Neural cell (in vitro differentiated cells): ENCODE measurements around the gene KRTAP8-1. TPM values are rescaled to one million over a fixed set of nuclear protein-coding genes. Genes with fewer than 3 reads are reported as not detected.

ENCODE experiments used
- H2AFZ ChIP-seq: fragments of 200-600, 300-800 bp; sonication (generic), shearing (Covaris generic); 2 replicates; pipeline ENCODE4 v1.6.0; 2014; ENCODE audit warnings: low read depth, mild to moderate bottlenecking, antibody characterized with exemption, low read length, moderate library complexity
- H3F3A ChIP-seq: fragments of 200-600 bp; shearing (Covaris generic); 2 replicates; pipeline ENCODE4 v1.6.1; 2016; ENCODE audit warnings: mild to moderate bottlenecking, moderate library complexity, mixed read lengths, antibody characterized with exemption, low read length; ENCODE audit not compliant: insufficient read depth, poor library complexity, severe bottlenecking
- H3K27ac ChIP-seq: fragments of 200-600, 300-800 bp; sonication (generic), shearing (Covaris generic); 2 replicates; pipeline ENCODE4 v1.5.1; 2014; ENCODE audit warnings: mild to moderate bottlenecking, low read length, moderate library complexity
- H3K27me3 ChIP-seq: fragments of 300-800, 200-600 bp; sonication (generic), shearing (Covaris generic); 2 replicates; pipeline ENCODE4 v1.6.0; 2014; ENCODE audit warnings: mild to moderate bottlenecking, low read depth, low read length, moderate library complexity; ENCODE audit not compliant: insufficient read depth
- H3K36me3 ChIP-seq: fragments of 300-800, 200-600 bp; sonication (generic), shearing (Covaris generic); 2 replicates; pipeline ENCODE4 v1.5.1; 2014; ENCODE audit warnings: mild to moderate bottlenecking, antibody characterized with exemption, low read length, moderate library complexity; ENCODE audit not compliant: insufficient read depth
- H3K4me2 ChIP-seq: fragments of 300-800, 200-600 bp; sonication (generic), shearing (Covaris generic); 2 replicates; pipeline ENCODE4 v1.6.0; 2014; ENCODE audit warnings: mild to moderate bottlenecking, low read length
- H3K4me3 ChIP-seq: fragments of 300-800, 200-600 bp; sonication (generic), shearing (Covaris generic); 2 replicates; pipeline ENCODE4 v1.5.1; 2014; ENCODE audit warnings: mild to moderate bottlenecking, low read length, moderate library complexity
- H3K79me2 ChIP-seq: fragments of 200-600 bp; shearing (Covaris generic); replicated peaks from 2 replicates; pipeline ENCODE4 v1.6.0; 2014; ENCODE audit warnings: mild to moderate bottlenecking, low read length, moderate library complexity; ENCODE audit not compliant: insufficient read depth
- H3K9ac ChIP-seq: fragments of 300-800, 200-600 bp; sonication (generic), shearing (Covaris generic); 2 replicates; pipeline ENCODE4 v1.6.1; 2016; ENCODE audit warnings: mild to moderate bottlenecking, low read length, mixed read lengths
- H3K9me2 ChIP-seq: fragments of 200-600 bp; shearing (Covaris generic); 2 replicates; pipeline ENCODE4 v1.6.1; 2016; ENCODE audit warnings: mild to moderate bottlenecking, low read length, mixed read lengths; ENCODE audit not compliant: insufficient read depth
- H3K9me3 ChIP-seq: fragments of 200-600, 300-800 bp; sonication (generic), shearing (Covaris generic); 2 replicates; pipeline ENCODE4 v1.6.1; 2016; ENCODE audit warnings: mild to moderate bottlenecking, mixed run types, low read length, moderate library complexity, mixed read lengths
- H4K20me1 ChIP-seq: fragments of 200-600 bp; shearing (Covaris generic); 2 replicates; pipeline ENCODE4 v1.6.1; 2016; ENCODE audit warnings: mild to moderate bottlenecking, mixed run types; ENCODE audit not compliant: insufficient read depth
- EP300 ChIP-seq: fragments of 450-650 bp; conservative IDR thresholded peaks from 2 replicates; pipeline ENCODE4 v1.6.1; 2014; ENCODE audit warnings: antibody characterized with exemption, mild to moderate bottlenecking, moderate library complexity; ENCODE audit not compliant: poor library complexity, severe bottlenecking
- EZH2 ChIP-seq: fragments of 200-600, 300-800 bp; shearing (Covaris generic), sonication (generic); IDR thresholded peaks from 2 replicates; pipeline ENCODE4 v1.6.1; 2014; ENCODE audit warnings: antibody characterized with exemption, low read length, borderline replicate concordance, mild to moderate bottlenecking; ENCODE audit not compliant: insufficient read depth, poor library complexity, severe bottlenecking
- MXI1 ChIP-seq: fragments of 450-650 bp; conservative IDR thresholded peaks from 2 replicates; pipeline ENCODE4 v1.6.1; 2014; ENCODE audit warnings: antibody characterized with exemption, mild to moderate bottlenecking; ENCODE audit not compliant: poor library complexity, severe bottlenecking
- POLR2AphosphoS5 ChIP-seq: IDR thresholded peaks from 2 replicates; pipeline ENCODE4 v1.6.1; 2012
- RAD21 ChIP-seq: fragments of 450-650 bp; conservative IDR thresholded peaks from 2 replicates; pipeline ENCODE4 v1.6.1; 2014; ENCODE audit warnings: antibody characterized with exemption, mild to moderate bottlenecking, moderate library complexity
- SMC3 ChIP-seq: fragments of 450-650 bp; conservative IDR thresholded peaks from 2 replicates; pipeline ENCODE4 v1.6.1; 2014; ENCODE audit warnings: antibody characterized with exemption, mild to moderate bottlenecking, moderate library complexity; ENCODE audit not compliant: poor library complexity
- TAF1 ChIP-seq: IDR thresholded peaks from 2 replicates; pipeline ENCODE4 v1.6.1; 2012; ENCODE audit warnings: low read depth
- polyA plus RNA-seq: library from polyadenylated mRNA; depleted of rRNA; stranded (reverse); fragments of >200 nt; gene quantifications from 2 replicates; pipeline ENCODE4 v1.2.3, GENCODE V29; 2014
- small RNA-seq, 3 experiments: library from RNA; depleted of rRNA; stranded (forward); fragments of <200 nt; gene quantifications; one replicate each; pipeline ENCODE3, GENCODE V24; 2012
- TF ChIP-seq, protein P1 (sequence below): IDR thresholded peaks from 2 replicates; pipeline ENCODE4 v1.6.1; 2012; ENCODE audit warnings: borderline replicate concordance
- TF ChIP-seq, protein P2 (sequence below): fragments of 450-650 bp; IDR thresholded peaks from 2 replicates; pipeline ENCODE4 v1.5.1; 2014; ENCODE audit warnings: antibody characterized with exemption, mild to moderate bottlenecking, moderate library complexity; ENCODE audit not compliant: poor library complexity, severe bottlenecking

The KRTAP8-1 gene
- polyA plus RNA-seq, 1 donor from 2014 or later = not detected

DNA sequence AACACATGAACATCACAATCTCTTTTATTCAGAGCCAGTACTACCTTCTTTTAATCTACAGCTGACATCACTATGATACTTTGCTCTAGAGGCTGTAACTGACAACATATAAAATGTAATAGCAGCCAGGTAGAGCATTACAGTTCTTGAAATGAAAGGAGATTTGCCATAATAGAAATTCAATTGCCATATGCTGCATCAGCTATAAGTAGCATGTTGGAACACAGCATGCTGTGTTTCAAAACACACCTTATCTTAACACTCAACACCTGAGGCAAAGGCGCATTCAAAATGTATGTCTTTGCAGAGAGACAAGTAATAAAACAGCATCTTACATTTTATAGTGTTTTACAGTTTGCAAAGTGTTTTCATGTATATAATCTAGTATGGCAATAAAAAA lies 33.8 kb downstream of the KRTAP8-1 start:
- Histone ChIP-seq H3K4me2 (no peak overlapping the region), H3K27me3 (no peaks in the 10 kb centered on the region), H3K9me3 (no peaks in the 10 kb centered on the region), H3K9ac (no peak overlapping the region), H3K36me3 (no peaks in the 10 kb centered on the region), H4K20me1 (no peaks in the 10 kb centered on the region), H3K4me3 (no peak overlapping the region), H3K79me2 (no peaks in the 10 kb centered on the region), H3F3A (no peaks in the 10 kb centered on the region), H3K27ac (no peak overlapping the region), H2AFZ (no peak overlapping the region), H3K9me2 (no peaks in the 10 kb centered on the region)
- TF ChIP-seq EZH2 (no peak), SMC3 (peak; percentile 11), EP300 (peak; percentile 55), POLR2AphosphoS5 (peak; percentile 97), MXI1 (no peak), RAD21 (peak; percentile 18), TAF1 (no peak)
- TF ChIP-seq, protein P1, sequence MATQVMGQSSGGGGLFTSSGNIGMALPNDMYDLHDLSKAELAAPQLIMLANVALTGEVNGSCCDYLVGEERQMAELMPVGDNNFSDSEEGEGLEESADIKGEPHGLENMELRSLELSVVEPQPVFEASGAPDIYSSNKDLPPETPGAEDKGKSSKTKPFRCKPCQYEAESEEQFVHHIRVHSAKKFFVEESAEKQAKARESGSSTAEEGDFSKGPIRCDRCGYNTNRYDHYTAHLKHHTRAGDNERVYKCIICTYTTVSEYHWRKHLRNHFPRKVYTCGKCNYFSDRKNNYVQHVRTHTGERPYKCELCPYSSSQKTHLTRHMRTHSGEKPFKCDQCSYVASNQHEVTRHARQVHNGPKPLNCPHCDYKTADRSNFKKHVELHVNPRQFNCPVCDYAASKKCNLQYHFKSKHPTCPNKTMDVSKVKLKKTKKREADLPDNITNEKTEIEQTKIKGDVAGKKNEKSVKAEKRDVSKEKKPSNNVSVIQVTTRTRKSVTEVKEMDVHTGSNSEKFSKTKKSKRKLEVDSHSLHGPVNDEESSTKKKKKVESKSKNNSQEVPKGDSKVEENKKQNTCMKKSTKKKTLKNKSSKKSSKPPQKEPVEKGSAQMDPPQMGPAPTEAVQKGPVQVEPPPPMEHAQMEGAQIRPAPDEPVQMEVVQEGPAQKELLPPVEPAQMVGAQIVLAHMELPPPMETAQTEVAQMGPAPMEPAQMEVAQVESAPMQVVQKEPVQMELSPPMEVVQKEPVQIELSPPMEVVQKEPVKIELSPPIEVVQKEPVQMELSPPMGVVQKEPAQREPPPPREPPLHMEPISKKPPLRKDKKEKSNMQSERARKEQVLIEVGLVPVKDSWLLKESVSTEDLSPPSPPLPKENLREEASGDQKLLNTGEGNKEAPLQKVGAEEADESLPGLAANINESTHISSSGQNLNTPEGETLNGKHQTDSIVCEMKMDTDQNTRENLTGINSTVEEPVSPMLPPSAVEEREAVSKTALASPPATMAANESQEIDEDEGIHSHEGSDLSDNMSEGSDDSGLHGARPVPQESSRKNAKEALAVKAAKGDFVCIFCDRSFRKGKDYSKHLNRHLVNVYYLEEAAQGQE = no peak
- TF ChIP-seq, protein P2, sequence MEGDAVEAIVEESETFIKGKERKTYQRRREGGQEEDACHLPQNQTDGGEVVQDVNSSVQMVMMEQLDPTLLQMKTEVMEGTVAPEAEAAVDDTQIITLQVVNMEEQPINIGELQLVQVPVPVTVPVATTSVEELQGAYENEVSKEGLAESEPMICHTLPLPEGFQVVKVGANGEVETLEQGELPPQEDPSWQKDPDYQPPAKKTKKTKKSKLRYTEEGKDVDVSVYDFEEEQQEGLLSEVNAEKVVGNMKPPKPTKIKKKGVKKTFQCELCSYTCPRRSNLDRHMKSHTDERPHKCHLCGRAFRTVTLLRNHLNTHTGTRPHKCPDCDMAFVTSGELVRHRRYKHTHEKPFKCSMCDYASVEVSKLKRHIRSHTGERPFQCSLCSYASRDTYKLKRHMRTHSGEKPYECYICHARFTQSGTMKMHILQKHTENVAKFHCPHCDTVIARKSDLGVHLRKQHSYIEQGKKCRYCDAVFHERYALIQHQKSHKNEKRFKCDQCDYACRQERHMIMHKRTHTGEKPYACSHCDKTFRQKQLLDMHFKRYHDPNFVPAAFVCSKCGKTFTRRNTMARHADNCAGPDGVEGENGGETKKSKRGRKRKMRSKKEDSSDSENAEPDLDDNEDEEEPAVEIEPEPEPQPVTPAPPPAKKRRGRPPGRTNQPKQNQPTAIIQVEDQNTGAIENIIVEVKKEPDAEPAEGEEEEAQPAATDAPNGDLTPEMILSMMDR = no peak

DNA sequence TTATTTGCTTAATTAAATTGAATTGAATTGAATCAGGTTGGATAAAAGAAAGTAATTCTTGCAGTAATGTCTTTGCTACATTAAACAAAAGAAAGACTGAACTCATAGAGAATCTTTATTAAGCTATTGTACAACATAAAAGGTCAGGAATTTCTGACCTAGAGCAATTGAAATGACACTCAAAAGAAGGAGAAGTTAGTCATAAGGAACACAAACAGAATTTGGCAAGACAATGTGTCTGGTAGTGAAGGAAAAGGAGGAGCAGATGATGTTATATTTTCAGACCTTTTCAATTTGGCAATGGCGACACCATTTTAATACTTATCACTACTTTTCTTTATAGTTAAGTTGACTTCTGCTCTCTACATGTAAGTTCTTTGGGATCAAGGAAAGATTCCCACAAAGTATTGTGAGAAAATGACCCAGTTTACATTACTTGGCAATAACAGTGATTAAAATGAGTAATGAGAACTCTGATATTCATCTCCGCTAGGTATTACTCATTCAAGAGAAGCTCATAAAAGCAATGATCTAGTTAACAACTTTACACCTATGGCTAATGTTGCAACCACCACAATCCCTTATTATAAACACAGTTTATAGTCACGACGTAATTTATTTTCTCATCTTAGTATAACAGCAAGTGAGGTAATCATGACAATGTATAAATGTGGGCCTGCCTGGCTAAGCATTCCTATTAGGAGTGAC lies 43.2 kb downstream of the KRTAP8-1 start:
- Histone ChIP-seq H3K36me3 (no peaks in the 10 kb centered on the region), H2AFZ (no peak overlapping the region), H3F3A (no peaks in the 10 kb centered on the region), H3K27me3 (no peaks in the 10 kb centered on the region), H3K27ac (no peak overlapping the region), H3K9me2 (no peaks in the 10 kb centered on the region), H3K4me2 (no peak overlapping the region), H4K20me1 (no peaks in the 10 kb centered on the region), H3K9me3 (no peaks in the 10 kb centered on the region), H3K79me2 (no peaks in the 10 kb centered on the region), H3K4me3 (no peak overlapping the region), H3K9ac (no peak overlapping the region)
- no peak for TF ChIP-seq RAD21

Small RNAs within 50 kb of the gene (small RNA-seq; reads per million reads assigned to genes)
- gene AP000244.1 (0 reads per million in 3 experiments), gene KRTAP8-2P (0 reads per million in 3 experiments), gene KRTAP8-3P (0 reads per million in 3 experiments)

Other genes starting within 250 kb of the KRTAP8-1 start
- not detected in 2 replicates for gene KRTAP22-2, start 222.9 kb downstream of the KRTAP8-1 start, polyA plus RNA-seq
- not detected in 2 replicates for gene KRTAP6-3, start 220.8 kb downstream of the KRTAP8-1 start, polyA plus RNA-seq
- not detected in 2 replicates for gene KRTAP6-2, start 214.4 kb downstream of the KRTAP8-1 start, polyA plus RNA-seq
- gene KRTAP22-1, start 212.2 kb downstream of the KRTAP8-1 start, polyA plus RNA-seq = not detected in 2 replicates
- not detected in 2 replicates for gene KRTAP6-1, start 199.3 kb downstream of the KRTAP8-1 start, polyA plus RNA-seq
- gene KRTAP20-1, start 196.8 kb downstream of the KRTAP8-1 start, polyA plus RNA-seq = not detected in 2 replicates
- gene KRTAP20-4, start 192.6 kb downstream of the KRTAP8-1 start, polyA plus RNA-seq = not detected in 2 replicates
- not detected in 2 replicates for gene KRTAP20-2, start 178.1 kb downstream of the KRTAP8-1 start, polyA plus RNA-seq
- gene KRTAP20-3, start 170.4 kb downstream of the KRTAP8-1 start, polyA plus RNA-seq = not detected in 2 replicates
- not detected in 2 replicates for gene KRTAP21-3, start 94.5 kb downstream of the KRTAP8-1 start, polyA plus RNA-seq
- gene KRTAP21-2, start 66.0 kb downstream of the KRTAP8-1 start, polyA plus RNA-seq = not detected in 2 replicates
- not detected in 2 replicates for gene KRTAP21-1, start 57.8 kb downstream of the KRTAP8-1 start, polyA plus RNA-seq
- gene KRTAP7-1, start 16.5 kb upstream of the KRTAP8-1 start, polyA plus RNA-seq = not detected in 2 replicates
- gene KRTAP11-1, start 68.3 kb upstream of the KRTAP8-1 start, polyA plus RNA-seq = not detected in 2 replicates
- not detected in 2 replicates for gene KRTAP19-8, start 225.2 kb upstream of the KRTAP8-1 start, polyA plus RNA-seq